HCT116 (cell line): Measurements from ENCODE around the gene CRYGN. TPM values are rescaled to one million over a fixed set of nuclear protein-coding genes. Genes with fewer than 3 reads are reported as not detected.

Experiments used
- ATAC-seq: fragments of 200-7000 bp; cut with Tn5 transposase; 2 replicates; pipeline ENCODE4 v1.9.1; 2020; ENCODE audit warnings: mild to moderate bottlenecking, moderate library complexity
- BruUV-seq: library from RNA; stranded (reverse); fragments of 400-500 nt; replicated peaks from 2 replicates; lab custom pipeline; 2021; lab: Mats Ljungman, UMichigan
- CTCF ChIA-PET: fragments of 300-600 bp; sonication (Branson Sonifier 250); formaldehyde crosslinking; loops from one replicate; lab custom pipeline; 2021; ENCODE audit warnings: antibody characterized with exemption; lab: Charles Lee
- POLR2A ChIA-PET: fragments of 300-600, 350-600 bp; sonication (Branson Sonifier 250); formaldehyde crosslinking; loops from one replicate; lab custom pipeline; 2021; ENCODE audit warnings: antibody characterized with exemption; lab: Charles Lee
- RAD21 ChIA-PET, 2 experiments: fragments of 300-600 bp; sonication (Branson Sonifier 250); formaldehyde crosslinking; loops; one replicate each; lab custom pipeline; 2023; ENCODE audit warnings: low total read pairs in 2 of 2; ENCODE audit not compliant: uncharacterized antibody in 2 of 2, unreplicated experiment in 2 of 2, low non-redundant PET in 1 of 2; lab: Charles Lee
- DNase-seq: peaks from one replicate; pipeline ENCODE4 v3.0.0-alpha.2; 2010; ENCODE audit warnings: low read depth, low spot score
- H2AFZ ChIP-seq: fragments of 200-600 bp; shearing (Covaris generic), sonication (generic); 2 replicates; pipeline ENCODE4 v1.6.1; 2017; ENCODE audit warnings: low read depth, mixed run types, mixed read lengths, antibody characterized with exemption, low read length; ENCODE audit not compliant: poor library complexity, severe bottlenecking
- H3K27ac ChIP-seq: 2 replicates; pipeline ENCODE4 v1.5.1; 2012; ENCODE audit warnings: low read depth, low read length
- H3K27me3 ChIP-seq: fragments of 200-600 bp; sonication (generic); 2 replicates; pipeline ENCODE4 v1.6.1; 2016; ENCODE audit warnings: mixed run types, low read length, mixed read lengths; ENCODE audit not compliant: insufficient read depth
- H3K36me3 ChIP-seq, 2 experiments: fragments of 200-500 bp in 1 of 2; fragments of 200-600 bp in 1 of 2; sonication (Bioruptor generic) in 1 of 2; sonication (generic) in 1 of 2; 2 replicates each; pipeline versions ENCODE4 v1.5.1 to v1.6.1; 2014 to 2016; ENCODE audit warnings: low read length in 2 of 2, inconsistent platforms in 1 of 2, mixed read lengths in 1 of 2, mixed run types in 1 of 2; ENCODE audit not compliant: insufficient read depth in 2 of 2, control insufficient read depth in 1 of 2
- H3K4me1 ChIP-seq, 2 experiments: fragments of 200-600 bp in 1 of 2; sonication (generic) in 1 of 2; 2 replicates each; pipeline versions ENCODE4 v1.5.1 to v1.6.1; 2012 to 2017; ENCODE audit warnings: low read length in 2 of 2, inconsistent platforms in 1 of 2, mild to moderate bottlenecking in 1 of 2, mixed read lengths in 1 of 2, mixed run types in 1 of 2, moderate library complexity in 1 of 2; ENCODE audit not compliant: insufficient read depth in 2 of 2, control insufficient read depth in 1 of 2
- H3K4me2 ChIP-seq: fragments of 200-600 bp; sonication (generic); 2 replicates; pipeline ENCODE4 v1.6.1; 2017; ENCODE audit warnings: mixed run types, low read length, mixed read lengths
- H3K4me3 ChIP-seq, 2 experiments: fragments of 200-600 bp in 1 of 2; sonication (generic) in 1 of 2; replicated peaks in 1 of 2; 2 replicates each; pipeline ENCODE4 v1.5.1; 2011 to 2016; ENCODE audit warnings: low read length in 2 of 2, control low read depth in 1 of 2, low read depth in 1 of 2, mild to moderate bottlenecking in 1 of 2, mixed read lengths in 1 of 2, mixed run types in 1 of 2
- H3K79me2 ChIP-seq: fragments of 200-600 bp; sonication (generic); 2 replicates; pipeline ENCODE4 v1.6.1; 2017; ENCODE audit warnings: mild to moderate bottlenecking, mixed run types, low read length, moderate library complexity, mixed read lengths; ENCODE audit not compliant: insufficient read depth
- H3K9ac ChIP-seq: fragments of 200-600 bp; sonication (generic); 2 replicates; pipeline ENCODE4 v1.6.1; 2016; ENCODE audit warnings: low read length, mixed read lengths
- H3K9me2 ChIP-seq: fragments of 200-600 bp; sonication (generic), shearing (Covaris generic); 2 replicates; pipeline ENCODE4 v1.6.1; 2017; ENCODE audit warnings: mixed run types, mild to moderate bottlenecking, moderate library complexity; ENCODE audit not compliant: insufficient read depth
- H3K9me3 ChIP-seq, 2 experiments: fragments of 200-500 bp in 1 of 2; fragments of 200-600 bp in 1 of 2; sonication (Bioruptor generic) in 1 of 2; sonication (generic) in 1 of 2; 2 replicates each; pipeline ENCODE4 v1.6.1; 2014 to 2017; ENCODE audit warnings: low read length in 2 of 2, mixed read lengths in 2 of 2, inconsistent platforms in 1 of 2, low read depth in 1 of 2, mild to moderate bottlenecking in 1 of 2, mixed run types in 1 of 2, moderate library complexity in 1 of 2; ENCODE audit not compliant: control insufficient read depth in 1 of 2, insufficient read depth in 1 of 2
- H4K20me1 ChIP-seq: fragments of 200-600 bp; sonication (generic), shearing (Covaris generic); 2 replicates; pipeline ENCODE4 v1.6.1; 2017; ENCODE audit warnings: mixed run types, mild to moderate bottlenecking, moderate library complexity; ENCODE audit not compliant: insufficient read depth
- CEBPB ChIP-seq: IDR thresholded peaks from 2 replicates; pipeline ENCODE4 v1.6.1; 2012; ENCODE audit warnings: low read depth
- EZH2 ChIP-seq: fragments of 200-600 bp; sonication (generic); IDR thresholded peaks from 2 replicates; pipeline ENCODE4 v1.6.1; 2017; ENCODE audit warnings: antibody characterized with exemption, mixed run types
- JUND ChIP-seq: IDR thresholded peaks from 2 replicates; pipeline ENCODE4 v1.6.1; 2012
- POLR2A ChIP-seq: IDR thresholded peaks from 2 replicates; pipeline ENCODE4 v1.7.0; 2011; ENCODE audit warnings: borderline replicate concordance; ENCODE audit not compliant: insufficient read depth, insufficient read length; ENCODE audit errors: extremely low read depth
- RAD21 ChIP-seq: IDR thresholded peaks from 2 replicates; pipeline ENCODE4 v1.6.1; 2012; ENCODE audit warnings: low read depth, mild to moderate bottlenecking
- ZFX ChIP-seq: fragments of 450-650 bp; IDR thresholded peaks from 2 replicates; pipeline ENCODE4 v1.6.1; 2017
- ZNF274 ChIP-seq: fragments of 200-500 bp; sonication (Bioruptor generic); IDR thresholded peaks from 2 replicates; pipeline ENCODE4 v1.6.1; 2014; ENCODE audit warnings: mild to moderate bottlenecking, low read depth, low read length, inconsistent platforms
- intact Hi-C: fragments of 100-400 bp; cut with micrococcal nuclease; formaldehyde crosslinking; loops from 2 replicates; pipeline ENCODE4 v1.10.0; 2022
- total RNA-seq: library from RNA; stranded (reverse); gene quantifications from one replicate; pipeline ENCODE4 v1.2.1, GENCODE V29; 2021; ENCODE audit not compliant: unreplicated experiment
- TF ChIP-seq, protein P1 (sequence below): IDR thresholded peaks from 2 replicates; pipeline ENCODE4 v1.6.1; 2012

CRYGN gene
- total RNA-seq, 1 experiment from 2014 or later, result not detected

DNA sequence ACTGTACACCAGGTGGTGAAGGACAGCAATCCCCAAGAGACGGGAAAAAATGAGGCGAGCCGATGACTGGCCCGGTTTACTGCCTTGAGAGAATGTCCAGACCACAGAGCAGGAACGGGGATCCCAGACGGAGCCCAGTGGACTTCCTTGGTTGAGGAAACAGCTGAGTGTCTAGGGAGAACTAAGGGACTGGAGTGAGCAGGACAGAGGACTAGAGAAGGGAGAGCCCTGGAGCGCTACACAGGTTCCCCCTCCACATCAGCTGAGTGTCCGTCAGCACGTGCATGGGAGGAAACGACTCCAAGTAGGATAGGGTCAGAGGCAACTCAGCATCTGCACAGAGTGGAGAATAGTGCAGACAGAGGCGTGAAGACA is 23.0 kb downstream of the CRYGN start:
- H4K20me1 ChIP-seq, result no peaks in the 10 kb centered on the region
- BruUV-seq, result no TSS peak
- ATAC-seq (no peak), DNase-seq (no peak)
- no peak overlapping the region for H3K9ac ChIP-seq
- no peak overlapping the region for H3K4me2 ChIP-seq
- no peak overlapping the region for H3K4me3 ChIP-seq
- RAD21 ChIA-PET, result no interaction called here
- H3K4me1 ChIP-seq, result peaks cover 0 to under 1% of the 10 kb centered on the region in 2 experiments; a peak in 2 of 4 replicates
- no peaks in the 10 kb centered on the region for H3K36me3 ChIP-seq
- POLR2A ChIA-PET, result no interaction called here
- no peak for TF ChIP-seq EZH2
- CTCF ChIA-PET, result no interaction called here
- intact Hi-C loops, result no loop called here
- peaks cover under 1 to 17% of the 10 kb centered on the region in 2 experiments; a peak in 3 of 4 replicates for H3K9me3 ChIP-seq
- H3K79me2 ChIP-seq, result no peaks in the 10 kb centered on the region
- H2AFZ ChIP-seq, result no peak overlapping the region
- H3K27me3 ChIP-seq, result no peaks in the 10 kb centered on the region
- H3K9me2 ChIP-seq, result no peaks in the 10 kb centered on the region
- H3K27ac ChIP-seq, result no peak overlapping the region

DNA sequence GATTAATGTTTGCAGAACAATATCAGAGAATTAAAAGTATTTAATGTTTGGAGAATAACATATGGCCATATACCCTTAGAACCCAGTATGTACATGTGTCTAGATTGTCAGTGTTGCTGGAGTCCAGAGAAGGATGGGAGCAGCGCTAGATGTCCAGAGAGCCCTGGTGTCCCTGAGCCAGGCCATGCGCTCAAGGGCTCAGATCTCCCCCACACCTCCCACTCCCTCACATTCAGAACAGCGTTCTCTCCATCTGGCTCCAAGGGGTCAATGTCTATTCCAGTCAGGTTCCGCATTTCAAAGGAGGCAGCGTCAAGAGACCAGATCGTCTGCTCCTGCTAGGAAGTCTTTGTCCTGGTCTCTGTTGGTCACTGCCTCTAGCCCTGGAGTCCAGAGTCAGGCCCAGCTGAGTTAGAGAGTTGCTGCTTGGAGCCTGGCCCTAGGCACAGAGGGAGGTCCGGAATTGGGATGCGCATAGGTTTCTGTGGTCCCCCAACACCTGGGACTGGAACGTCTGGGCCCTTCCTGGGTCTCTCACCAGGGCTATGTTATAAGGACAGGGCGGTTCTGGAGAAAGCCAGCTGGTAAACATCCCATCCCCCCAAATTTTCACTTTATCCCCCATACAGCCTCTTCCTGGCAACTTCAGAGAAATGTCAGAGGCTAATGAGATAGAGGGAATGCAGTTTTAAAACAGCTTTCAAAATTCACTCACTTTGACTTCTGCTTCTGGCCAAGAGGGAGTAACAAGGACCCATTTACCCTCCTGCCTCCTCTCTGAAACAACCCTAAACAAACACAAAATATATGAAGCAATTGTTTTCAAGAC is 23.6 kb downstream of the CRYGN start:
- POLR2A ChIA-PET, result no interaction called here
- DNase-seq (no peak), ATAC-seq (no peak)
- Histone ChIP-seq H2AFZ (no peak overlapping the region), H3K9me3 (peaks cover 0 to 11% of the 10 kb centered on the region in 2 experiments; a peak in 2 of 4 replicates), H3K9ac (no peak overlapping the region), H3K79me2 (no peaks in the 10 kb centered on the region), H3K36me3 (no peaks in the 10 kb centered on the region), H3K27ac (no peak overlapping the region), H3K9me2 (no peaks in the 10 kb centered on the region), H4K20me1 (no peaks in the 10 kb centered on the region), H3K4me2 (no peak overlapping the region), H3K27me3 (no peaks in the 10 kb centered on the region), H3K4me1 (peaks cover 6 to 7% of the 10 kb centered on the region in 2 experiments; a peak in 2 of 4 replicates), H3K4me3 (no peak overlapping the region)
- no TSS peak for BruUV-seq
- TF ChIP-seq, protein P1, sequence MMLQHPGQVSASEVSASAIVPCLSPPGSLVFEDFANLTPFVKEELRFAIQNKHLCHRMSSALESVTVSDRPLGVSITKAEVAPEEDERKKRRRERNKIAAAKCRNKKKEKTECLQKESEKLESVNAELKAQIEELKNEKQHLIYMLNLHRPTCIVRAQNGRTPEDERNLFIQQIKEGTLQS, result no peak
- TF ChIP-seq JUND (no peak), EZH2 (no peak), POLR2A (no peak), ZFX (no peak), ZNF274 (no peak), RAD21 (no peak), CEBPB (no peak)
- RAD21 ChIA-PET, result no interaction called here
- intact Hi-C loops, result no loop called here
- CTCF ChIA-PET, result no interaction called here
